ENCODE data around the gene UMAD1.

- TF ChIP-seq POLR2A (IDR thresholded peaks at IDR 0.05; ENCODE audit: low read length) (no peak), GATA1 (IDR thresholded peaks at IDR 0.05; ENCODE audit: low read depth, low read length) (no peak)
Observed at GRCh38 chr7:7793921-7794320, 153.4 kb downstream of the UMAD1 start.
